22Rv1 (cell line): ENCODE data around the gene ACACA.

Source experiments
- ZFX ChIP-seq: fragments of 450-650 bp; IDR thresholded peaks from 2 replicates; pipeline ENCODE4 v1.6.1; 2017; ENCODE audit warnings: antibody characterized with exemption, borderline replicate concordance
- TF ChIP-seq, protein P1 (sequence below): fragments of 450-650 bp; IDR thresholded peaks from 2 replicates; pipeline ENCODE4 v1.5.1; 2017; ENCODE audit warnings: mild to moderate bottlenecking

DNA sequence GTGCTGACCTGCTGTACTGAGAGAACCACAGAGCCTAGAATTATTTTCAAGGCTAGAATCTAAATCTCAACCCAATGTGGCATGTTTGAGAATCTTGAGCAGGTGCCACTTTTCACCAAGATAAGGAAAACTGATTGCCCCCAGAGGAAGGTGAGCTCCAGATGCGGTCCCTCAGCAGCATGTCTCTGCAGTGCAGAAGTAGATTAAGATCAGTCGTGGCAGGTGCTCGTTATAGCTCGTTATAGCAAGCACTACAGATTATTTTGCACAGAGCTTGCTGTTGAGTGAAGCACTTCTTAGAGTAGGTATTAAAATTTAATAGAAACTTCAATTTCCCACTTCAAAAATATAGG lies 281.8 kb downstream of the ACACA start:
- TF ChIP-seq, protein P1, sequence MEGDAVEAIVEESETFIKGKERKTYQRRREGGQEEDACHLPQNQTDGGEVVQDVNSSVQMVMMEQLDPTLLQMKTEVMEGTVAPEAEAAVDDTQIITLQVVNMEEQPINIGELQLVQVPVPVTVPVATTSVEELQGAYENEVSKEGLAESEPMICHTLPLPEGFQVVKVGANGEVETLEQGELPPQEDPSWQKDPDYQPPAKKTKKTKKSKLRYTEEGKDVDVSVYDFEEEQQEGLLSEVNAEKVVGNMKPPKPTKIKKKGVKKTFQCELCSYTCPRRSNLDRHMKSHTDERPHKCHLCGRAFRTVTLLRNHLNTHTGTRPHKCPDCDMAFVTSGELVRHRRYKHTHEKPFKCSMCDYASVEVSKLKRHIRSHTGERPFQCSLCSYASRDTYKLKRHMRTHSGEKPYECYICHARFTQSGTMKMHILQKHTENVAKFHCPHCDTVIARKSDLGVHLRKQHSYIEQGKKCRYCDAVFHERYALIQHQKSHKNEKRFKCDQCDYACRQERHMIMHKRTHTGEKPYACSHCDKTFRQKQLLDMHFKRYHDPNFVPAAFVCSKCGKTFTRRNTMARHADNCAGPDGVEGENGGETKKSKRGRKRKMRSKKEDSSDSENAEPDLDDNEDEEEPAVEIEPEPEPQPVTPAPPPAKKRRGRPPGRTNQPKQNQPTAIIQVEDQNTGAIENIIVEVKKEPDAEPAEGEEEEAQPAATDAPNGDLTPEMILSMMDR: no peak
- TF ChIP-seq ZFX: no peak
